NCI-H2227 (cell line): ENCODE measurements around the gene OTUB2.

Source experiments
- DNase-seq: peaks from one replicate; lab custom pipeline; 2025; ENCODE audit not compliant: unreplicated experiment; lab: John Stamatoyannopoulos, UW

Gene OTUB2

GRCh38 chr14:94097091-94097490 lies 71.0 kb downstream of the OTUB2 start:
- no peak for DNase-seq
